NCI-H1048 (cell line): ENCODE measurements around the gene MYO15B.

ENCODE experiments used
- DNase-seq: peaks from one replicate; lab custom pipeline; 2025; lab: John Stamatoyannopoulos, UW

The MYO15B gene

DNA sequence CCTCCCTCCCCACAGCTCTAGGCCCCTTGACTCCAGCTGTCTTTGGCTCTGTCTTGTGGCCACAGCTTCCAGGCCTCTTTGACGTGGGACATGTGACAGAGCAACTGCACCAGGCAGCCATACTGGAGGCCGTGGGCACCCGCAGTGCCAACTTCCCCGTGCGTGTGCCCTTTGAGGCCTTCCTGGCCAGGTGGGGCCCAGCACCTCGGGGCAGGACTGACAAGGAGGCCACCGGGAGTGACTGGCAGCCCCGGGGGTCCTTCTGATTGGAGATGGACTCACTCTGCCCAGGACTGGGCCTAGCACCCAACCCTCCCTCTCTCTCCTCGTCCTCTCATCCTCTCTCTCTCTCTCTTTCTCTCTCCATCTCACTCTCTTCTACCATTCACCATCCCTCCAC lies 15.5 kb downstream of the MYO15B start:
- DNase-seq, result no peak

DNA sequence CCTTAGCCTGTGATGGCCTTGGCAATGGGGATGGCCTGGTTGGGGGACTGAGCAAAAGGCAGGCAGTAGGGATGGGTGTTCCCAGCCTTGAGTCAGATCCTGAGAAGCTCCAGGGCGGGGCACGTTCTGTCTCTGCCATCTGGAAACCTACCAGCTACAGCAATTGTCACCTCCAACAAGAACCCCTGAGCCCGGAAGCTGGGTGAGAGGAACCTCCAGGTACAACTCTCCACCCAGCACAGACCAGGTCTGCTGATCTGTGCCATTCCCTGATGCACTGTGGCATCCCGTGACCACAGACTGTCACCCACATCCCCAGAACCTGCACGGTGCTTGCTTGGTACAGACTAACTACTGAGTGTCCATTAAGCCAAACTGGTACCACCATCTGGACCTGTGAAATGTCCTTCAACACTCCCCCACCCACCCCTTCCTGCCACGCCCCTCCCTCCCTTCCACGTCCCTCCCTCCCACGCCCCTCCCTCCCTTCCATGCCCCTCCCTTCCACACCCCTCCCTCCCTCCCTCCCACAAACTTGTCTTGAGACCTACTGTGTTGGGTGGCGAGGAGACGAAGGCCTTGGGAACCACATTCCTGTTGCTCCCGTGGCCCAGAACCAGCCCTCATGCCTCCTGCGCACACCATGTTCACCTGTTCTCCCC lies 16.6 kb downstream of the MYO15B start:
- DNase-seq, result no peak

DNA sequence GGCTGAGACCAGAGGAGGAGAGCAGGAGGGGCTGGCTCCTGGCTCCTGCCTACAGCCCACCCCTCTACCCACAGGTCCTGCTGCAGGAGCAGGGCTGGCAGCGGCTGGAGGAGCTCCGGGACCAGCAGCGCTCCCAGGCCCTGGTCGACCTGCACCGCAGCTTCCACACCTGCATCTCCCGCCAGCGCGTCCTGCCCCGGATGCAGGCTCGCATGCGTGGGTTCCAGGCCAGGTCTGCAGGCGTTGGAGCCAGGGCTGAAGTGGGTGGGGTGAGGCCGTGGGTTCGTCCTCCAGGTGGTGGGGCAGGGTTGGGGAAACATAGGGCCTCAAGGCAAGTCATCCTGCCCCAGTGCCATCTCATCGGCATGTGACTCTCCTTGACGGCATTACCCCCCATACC lies 18.2 kb downstream of the MYO15B start:
- no peak for DNase-seq

DNA sequence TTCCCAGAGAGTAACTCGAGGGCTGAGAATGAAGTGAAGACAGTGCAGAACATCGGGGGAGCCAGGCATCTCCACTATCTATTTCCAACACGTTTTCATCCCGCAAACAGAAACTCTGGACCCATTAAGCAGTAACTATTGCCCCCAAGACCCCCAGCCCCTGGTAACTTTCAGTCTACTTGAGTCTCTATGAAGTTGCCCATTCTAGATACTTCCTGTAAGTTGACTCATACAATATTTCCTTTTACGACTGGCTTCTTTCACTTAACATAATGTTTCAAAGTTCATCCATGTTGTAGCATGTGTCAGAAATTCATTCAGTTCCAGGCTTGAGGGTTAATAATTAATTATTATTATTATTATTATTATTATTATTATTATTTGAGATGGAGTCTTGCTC lies 19.5 kb downstream of the MYO15B start:
- no peak for DNase-seq

DNA sequence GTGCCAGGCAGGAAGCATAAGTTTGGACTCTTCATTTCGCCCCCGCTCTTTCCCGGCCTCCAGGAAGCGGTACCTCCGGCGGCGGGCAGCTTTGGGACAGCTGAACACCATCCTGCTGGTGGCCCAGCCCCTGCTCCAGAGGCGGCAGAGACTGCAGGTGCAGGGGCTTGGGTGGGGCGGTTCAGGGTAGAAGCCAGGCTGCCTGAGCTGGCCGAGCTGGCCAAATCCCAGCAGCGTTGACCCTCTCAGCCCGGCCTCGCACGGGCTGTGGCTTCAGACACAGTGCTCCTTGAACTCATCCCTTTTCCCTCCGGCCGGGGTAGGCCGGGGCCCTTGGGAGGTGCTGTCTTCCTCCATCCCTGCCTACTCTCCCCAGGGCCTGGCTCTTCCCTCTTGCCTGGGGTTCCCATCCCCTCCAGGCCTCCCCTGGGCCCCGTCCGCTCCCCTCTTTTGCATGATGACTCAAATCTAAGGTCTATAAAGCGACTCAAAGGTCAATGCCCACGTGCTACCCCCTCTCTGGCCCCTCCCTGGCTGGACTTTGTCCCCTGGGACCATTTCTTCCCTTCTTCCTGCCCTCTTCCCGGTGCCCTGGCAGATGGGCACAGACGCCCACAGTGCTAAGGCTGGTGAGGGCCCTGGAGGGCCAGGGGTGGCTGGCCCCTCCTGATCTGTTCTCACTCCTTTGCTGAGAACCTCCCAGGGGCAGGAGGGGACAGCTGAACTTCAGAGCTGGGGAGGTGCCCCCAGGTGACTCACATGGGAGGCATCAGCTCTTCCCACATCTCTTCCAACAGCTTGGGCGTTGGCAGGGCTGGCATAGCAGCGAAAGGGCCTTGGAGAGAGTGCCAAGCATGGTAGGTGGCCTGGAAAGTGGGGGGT lies 22.7 kb downstream of the MYO15B start:
- no peak for DNase-seq

DNA sequence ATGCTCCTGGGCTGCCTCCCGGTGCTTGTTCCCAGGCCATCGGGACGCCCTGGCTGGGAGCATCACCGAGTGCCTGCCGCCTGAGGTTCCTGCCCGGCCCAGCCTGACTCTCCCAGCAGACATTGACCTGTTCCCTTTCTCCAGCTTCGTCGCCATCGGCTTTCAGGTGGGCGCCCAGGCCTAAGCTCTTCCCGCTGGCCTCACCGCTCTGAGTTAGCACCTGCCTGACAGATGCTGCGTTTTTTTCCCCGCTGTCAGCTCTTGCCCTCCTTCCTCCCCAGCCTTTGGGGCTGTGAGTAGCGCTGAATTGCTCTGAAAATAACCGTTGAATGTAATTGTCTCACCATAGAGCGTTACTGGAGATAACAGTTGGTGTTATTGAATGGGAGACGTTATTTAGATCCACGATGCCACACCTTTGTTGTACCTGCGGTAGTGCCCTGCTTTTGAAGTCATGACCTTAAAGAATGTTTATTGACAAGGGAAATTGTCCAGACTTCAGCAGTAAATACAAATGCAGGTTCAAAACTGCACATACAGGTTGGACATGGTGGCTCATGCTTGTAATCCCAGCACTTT lies 24.3 kb downstream of the MYO15B start:
- DNase-seq, result no peak

DNA sequence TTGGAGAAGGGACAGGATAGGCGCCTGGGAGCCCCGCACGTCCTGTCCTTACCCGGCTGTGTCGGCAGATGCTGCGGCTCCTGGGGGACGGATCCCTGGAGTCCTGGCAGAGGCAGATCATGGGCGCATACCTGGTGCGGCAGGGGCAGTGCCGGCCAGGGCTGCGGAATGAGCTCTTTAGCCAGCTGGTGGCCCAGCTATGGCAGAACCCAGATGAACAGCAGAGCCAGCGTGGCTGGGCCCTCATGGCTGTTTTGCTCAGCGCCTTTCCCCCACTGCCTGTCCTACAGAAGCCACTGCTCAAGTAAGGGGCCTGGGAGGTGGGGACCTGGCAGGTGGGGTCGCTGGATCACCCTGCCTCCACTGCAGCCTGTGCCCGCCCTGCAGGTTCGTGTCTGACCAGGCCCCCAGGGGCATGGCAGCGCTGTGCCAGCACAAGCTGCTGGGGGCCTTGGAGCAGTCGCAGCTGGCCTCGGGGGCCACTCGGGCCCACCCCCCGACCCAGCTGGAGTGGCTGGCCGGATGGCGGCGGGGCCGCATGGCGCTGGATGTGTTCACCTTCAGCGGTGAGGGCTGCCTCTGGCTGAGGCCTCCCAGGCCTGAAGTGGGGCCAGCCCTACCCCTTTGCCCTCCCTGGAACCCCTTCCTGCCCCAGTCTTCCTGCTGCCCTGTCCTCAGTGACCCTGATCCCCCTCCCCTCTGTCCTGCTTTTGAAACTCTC lies 25.5 kb downstream of the MYO15B start:
- DNase-seq, result no peak

DNA sequence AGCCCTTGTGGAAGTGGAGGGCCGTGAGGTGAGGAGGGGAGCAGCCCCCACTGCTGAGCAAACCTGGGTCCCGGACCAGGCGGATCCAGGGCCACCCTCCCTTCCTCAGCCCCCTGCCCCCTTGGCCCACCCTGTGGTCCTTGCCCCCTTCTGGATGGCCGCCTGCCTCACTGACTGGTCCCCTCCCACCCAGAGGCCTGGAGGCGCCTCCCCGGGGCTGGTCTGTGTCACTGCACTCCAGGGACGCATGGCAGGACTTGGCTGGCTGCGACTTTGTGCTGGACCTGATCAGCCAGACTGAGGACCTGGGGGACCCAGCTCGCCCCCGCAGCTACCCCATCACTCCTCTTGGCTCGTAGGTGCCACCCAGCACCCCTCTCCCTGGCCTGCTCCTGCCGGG lies 26.4 kb downstream of the MYO15B start:
- no peak for DNase-seq

DNA sequence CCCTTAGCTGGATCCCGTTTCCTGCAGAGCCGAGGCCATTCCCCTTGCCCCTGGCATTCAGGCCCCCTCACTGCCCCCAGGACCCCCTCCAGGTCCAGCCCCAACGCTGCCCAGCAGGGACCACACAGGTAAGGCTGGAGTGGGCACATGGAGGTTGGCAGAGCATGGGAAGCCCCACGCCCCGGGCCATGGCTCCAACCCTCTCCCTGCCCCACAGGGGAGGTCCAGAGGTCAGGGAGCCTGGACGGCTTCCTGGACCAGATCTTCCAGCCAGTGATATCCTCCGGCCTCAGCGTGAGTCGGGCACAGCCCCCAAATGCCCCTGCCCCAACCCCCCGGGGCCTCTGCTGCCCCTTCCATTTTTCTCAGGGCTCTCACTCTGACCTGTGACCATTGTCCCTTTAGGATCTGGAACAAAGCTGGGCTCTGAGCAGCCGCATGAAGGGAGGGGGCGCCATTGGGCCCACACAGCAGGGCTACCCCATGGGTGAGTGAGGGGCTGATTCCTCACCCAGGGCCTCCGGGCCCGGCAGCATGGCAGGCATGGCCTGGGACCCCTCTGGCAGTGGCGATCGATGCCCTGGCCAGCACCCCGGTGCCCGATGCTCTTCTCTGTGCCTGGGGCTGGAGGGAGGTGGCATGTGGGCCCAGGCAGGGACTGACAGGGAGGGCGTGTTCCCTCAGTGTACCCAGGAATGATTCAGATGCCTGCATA lies 27.1 kb downstream of the MYO15B start:
- no peak for DNase-seq

DNA sequence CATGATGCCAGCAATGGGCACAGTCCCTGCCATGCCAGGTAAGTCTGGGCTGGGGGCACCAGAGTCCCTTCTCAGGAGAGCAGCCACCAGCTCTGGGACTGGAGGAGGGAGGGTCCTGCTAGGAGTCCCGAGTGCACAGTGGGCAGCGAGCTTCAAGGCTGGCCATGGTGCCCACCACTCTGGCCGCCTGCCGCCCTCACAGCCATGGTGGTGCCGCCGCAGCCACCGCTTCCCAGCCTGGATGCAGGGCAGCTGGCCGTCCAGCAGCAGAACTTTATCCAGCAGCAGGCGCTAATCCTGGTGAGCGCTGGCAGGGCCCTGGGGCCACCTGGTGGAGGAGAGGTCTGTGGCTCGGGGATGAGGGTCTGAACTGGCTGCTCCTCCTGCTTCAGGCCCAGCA lies 27.7 kb downstream of the MYO15B start:
- DNase-seq, result no peak

DNA sequence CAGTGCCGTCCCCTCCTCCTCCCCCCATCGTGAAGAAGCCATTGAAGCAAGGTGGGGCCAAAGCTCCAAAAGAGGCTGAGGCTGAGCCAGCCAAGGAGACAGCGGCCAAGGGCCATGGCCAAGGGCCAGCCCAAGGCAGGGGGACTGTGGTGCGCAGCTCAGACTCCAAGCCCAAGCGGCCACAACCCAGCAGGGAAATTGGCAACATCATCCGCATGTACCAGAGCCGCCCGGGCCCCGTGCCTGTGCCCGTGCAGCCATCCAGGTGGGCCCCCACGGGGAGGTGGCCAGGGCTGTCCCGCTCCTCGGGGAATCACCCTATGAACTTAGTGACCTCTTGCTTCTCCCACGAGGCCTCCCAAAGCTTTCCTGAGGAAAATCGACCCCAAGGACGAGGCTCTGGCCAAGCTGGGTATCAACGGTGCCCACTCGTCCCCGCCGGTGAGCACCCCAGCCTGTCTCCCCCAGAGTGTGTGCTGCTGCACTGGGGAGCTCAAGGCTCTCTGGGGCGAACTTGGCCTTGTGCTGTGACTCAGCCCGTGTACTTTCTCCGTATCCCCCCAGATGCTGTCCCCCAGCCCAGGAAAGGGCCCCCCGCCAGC lies 29.0 kb downstream of the MYO15B start:
- no peak for DNase-seq

DNA sequence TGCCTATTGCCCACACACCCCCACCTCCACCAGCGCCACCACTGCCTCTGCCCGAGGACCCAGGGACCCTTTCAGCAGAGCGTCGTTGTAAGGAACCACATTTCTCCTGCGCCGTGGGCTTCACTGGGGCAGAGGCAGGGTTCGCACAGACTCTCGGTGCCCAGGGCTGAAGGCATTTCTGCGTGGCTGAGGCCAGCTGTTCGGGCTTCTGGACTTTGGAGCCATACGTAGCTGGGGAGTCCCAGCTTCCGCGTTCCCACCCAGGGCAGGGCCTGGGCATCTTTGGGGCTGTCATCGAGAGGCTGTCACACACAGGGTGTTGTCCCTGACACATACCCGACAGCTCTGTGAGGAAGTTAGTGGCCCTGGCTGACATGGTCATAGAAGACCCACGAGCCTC lies 29.6 kb downstream of the MYO15B start:
- DNase-seq, result no peak

DNA sequence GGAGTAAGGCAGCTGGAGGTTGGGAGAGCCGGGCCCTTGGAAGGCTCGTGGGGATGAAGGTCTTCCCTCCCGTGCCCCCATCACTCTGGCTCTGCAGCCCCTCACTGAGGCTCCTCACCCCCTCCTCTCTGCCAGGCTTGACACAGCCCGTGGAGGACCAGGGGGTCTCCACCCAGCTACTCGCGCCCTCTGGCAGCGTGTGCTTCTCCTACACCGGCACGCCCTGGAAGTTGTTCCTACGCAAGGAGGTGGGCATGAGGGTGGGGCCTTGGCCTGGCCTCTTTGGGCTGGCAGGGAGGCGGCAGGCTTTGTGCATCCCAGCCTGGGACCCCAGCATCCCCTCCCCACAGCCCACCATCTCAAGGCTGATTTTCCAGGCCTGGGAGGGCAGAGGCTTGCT lies 30.1 kb downstream of the MYO15B start:
- no peak for DNase-seq

DNA sequence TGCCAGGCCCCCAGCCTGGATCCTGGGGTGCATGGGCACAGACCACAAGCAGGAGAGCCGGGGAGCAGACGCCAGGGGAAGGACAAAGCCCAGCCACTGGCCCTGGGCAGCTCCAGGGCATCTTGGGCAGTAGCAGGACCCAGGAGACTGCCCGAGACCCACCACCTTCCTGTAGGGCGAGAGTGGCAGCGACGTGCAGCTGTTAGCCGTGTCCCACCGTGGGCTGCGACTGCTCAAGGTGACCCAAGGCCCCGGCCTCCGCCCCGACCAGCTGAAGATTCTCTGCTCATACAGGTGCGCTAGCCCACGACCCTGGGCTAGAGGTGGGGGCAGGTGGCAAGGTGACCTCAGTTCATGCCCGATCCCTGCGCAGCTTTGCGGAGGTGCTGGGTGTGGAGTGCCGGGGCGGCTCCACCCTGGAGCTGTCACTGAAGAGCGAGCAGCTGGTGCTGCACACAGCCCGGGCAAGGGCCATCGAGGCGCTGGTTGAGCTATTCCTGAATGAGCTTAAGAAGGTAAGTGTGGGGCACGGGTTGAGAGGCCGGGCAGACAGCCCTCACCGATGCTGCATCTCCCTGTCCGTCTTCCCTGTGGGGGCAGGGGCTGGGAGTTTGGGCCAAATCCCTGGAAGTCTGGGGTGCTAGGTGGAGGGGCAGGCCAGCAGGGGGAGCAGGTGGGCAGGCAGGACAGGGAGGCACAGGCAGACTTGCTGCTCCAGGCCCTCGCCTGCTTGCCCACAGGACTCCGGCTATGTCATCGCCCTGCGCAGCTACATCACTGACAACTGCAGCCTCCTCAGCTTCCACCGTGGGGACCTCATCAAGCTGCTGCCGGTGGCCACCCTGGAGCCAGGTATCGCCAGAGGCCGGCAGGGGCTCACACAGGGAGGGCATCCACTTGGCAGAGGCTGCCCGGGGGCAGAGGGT lies 32.2 kb downstream of the MYO15B start:
- DNase-seq, result no peak

DNA sequence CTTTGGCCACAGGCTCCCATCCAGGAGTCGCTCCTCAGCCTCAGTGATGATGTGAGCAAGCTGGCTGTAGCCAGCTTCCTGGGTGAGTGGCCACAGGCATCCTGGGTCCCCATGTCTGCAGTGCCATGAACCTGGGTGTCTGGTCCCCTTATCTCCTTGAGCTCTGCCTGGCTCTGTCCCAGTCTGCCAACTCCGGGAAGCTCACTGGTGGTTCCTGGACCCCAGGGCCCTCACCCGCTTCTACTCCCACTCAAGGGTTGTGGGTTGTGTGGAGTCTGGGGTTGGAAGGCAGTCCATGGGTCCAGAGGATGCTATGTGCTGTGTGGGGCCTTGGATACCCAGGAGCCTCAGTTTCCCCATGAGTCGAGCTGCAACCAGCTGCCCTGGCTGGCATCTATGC lies 33.9 kb downstream of the MYO15B start:
- DNase-seq, result no peak

DNA sequence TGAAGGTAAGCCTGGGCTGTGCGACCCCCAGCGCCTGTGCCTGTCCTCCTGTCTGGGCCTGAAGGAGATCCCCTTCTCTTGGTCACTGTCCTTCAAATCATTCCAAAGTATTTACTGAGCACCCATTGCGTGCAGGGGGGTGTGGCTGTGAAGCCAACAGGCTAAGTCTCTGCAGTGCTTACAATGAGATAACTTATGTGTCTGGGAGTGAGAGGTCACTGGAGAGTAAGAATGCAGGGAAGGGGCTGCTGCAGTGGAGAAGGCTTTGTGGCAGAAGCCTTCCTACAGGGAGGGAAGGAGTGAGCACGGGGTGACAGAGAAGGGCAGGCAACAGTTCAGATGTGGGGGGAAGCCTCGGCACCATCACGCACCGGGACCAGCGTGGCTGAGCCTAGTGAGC lies 34.5 kb downstream of the MYO15B start:
- no peak for DNase-seq

DNA sequence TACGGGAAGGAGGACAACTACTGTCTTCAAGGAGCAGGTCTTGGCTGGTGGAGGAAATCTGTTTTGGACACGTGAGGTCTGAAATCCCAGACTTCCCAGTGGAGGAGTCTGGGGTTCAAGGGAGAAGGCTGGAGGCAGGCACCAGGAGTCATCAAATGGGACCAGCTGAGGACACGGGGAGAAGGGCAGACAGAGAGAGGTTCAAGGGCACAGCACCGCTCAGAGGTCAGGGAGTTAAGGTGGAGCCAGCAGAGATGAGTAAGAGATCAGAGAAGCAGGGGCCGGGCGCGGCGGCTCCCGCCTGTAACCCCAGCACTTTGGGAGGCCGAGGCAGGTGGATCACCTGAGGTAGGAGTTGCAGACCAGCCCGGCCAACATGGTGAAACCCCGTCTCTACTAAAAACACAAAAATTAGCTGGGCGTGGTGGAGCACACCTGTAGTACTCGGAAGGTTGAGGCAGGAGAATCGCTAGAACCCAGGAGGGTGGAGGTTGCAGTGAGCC lies 35.2 kb downstream of the MYO15B start:
- DNase-seq, result no peak

DNA sequence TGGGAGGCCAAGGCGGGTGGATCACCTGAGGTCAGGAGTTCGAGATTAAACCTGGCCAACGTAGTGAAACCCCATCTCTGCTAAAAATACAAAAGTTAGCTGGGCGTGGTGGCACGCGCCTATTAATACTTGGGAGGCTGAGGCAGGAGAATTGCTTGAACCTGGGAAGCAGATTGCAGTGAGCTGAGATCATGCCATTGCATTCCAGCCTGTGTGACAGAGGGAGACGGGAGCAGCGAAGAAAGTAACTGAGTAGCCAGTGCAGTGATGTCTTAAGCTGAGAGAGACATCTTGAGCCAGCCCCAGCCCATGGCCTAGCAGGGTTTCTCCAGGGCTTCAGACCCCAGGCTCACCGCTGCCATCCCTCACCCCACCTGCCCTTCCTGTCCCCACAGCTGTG lies 35.8 kb downstream of the MYO15B start:
- no peak for DNase-seq

DNA sequence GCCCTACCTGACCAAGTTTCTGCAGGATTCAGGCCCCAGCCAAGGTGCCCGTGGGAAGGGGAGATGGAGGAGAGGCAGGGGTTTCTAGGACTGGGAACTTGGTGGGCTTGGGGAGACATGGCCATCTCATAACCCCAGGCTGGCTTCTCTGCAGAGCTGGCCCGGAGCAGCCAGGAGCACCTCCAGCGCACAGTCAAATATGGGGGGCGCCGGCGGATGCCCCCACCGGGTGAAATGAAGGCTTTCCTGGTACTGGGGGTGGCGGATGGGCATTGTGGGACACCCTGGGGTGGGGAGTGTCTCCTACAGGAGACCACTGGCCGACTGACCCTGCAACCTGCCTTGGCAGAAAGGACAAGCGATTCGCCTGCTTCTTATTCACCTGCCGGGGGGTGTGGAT lies 36.4 kb downstream of the MYO15B start:
- DNase-seq, result no peak

DNA sequence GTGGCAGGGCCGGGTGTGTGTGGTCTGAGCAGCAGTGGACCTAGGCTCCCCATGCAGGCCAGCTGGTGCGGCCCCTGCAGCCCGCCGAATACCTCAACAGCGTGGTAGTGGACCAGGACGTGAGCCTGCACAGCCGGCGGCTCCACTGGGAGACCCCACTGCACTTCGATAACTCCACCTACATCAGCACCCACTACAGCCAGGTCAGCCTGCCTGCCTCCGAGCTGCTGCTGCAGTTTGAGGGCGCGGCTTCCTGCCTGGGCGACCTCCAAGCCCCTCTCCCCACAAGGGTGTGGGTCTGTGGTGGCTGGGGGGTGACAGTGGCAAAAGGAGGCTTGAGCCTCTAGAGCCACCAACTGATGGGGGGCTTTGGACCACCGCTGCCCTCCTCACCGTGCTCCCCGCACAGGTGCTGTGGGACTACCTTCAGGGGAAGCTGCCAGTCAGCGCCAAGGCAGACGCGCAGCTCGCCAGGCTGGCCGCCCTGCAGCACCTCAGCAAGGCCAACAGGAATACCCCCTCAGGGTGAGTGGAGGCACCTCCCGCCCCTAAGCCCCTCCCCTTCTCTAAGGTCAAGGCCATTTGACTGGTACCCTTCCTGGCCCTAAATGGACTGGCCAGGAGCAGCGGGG lies 37.2 kb downstream of the MYO15B start:
- DNase-seq, result no peak
